RWPE2 (cell line): ENCODE measurements around the gene SLC15A4.

Source experiments
- ATAC-seq: fragments of 200-7000 bp; cut with Tn5 transposase; 3 replicates; pipeline ENCODE4 v1.9.1; 2021; ENCODE audit warnings: low read depth
- DNase-seq: peaks from one replicate; pipeline ENCODE4 v3.0.0-alpha.2; 2020; ENCODE audit warnings: low spot score
- H3K27ac ChIP-seq: fragments of 450-650 bp; 2 replicates; pipeline ENCODE4 v1.5.1; 2017; ENCODE audit warnings: mild to moderate bottlenecking; ENCODE audit not compliant: poor library complexity, severe bottlenecking
- H3K27me3 ChIP-seq: fragments of 250-450 bp; sonication (Bioruptor Pico); 2 replicates; pipeline ENCODE4 v1.5.1; 2021; ENCODE audit warnings: mild to moderate bottlenecking, moderate library complexity; ENCODE audit not compliant: insufficient read depth, poor library complexity, severe bottlenecking
- H3K36me3 ChIP-seq: fragments of 250-450 bp; sonication (Bioruptor Pico); 2 replicates; pipeline ENCODE4 v1.5.1; 2020; ENCODE audit warnings: low read depth, mild to moderate bottlenecking, moderate library complexity
- H3K4me1 ChIP-seq: fragments of 250-450 bp; sonication (Bioruptor Pico); 2 replicates; pipeline ENCODE4 v1.5.1; 2021; ENCODE audit warnings: mild to moderate bottlenecking, moderate library complexity; ENCODE audit not compliant: insufficient read depth, poor library complexity, severe bottlenecking
- H3K4me3 ChIP-seq: fragments of 250-450 bp; sonication (Bioruptor Pico); 2 replicates; pipeline ENCODE4 v1.5.1; 2021; ENCODE audit warnings: mild to moderate bottlenecking, moderate library complexity; ENCODE audit not compliant: severe bottlenecking
- H3K9me3 ChIP-seq: fragments of 250-450 bp; sonication (Bioruptor Pico); 2 replicates; pipeline ENCODE4 v1.5.1; 2021; ENCODE audit warnings: mild to moderate bottlenecking, moderate library complexity; ENCODE audit not compliant: severe bottlenecking
- CTCF ChIP-seq: fragments of 450-650 bp; IDR thresholded peaks from one replicate; pipeline ENCODE4 v1.5.1; 2017; ENCODE audit warnings: mild to moderate bottlenecking, moderate library complexity; ENCODE audit not compliant: poor library complexity, severe bottlenecking

SLC15A4 gene

DNA sequence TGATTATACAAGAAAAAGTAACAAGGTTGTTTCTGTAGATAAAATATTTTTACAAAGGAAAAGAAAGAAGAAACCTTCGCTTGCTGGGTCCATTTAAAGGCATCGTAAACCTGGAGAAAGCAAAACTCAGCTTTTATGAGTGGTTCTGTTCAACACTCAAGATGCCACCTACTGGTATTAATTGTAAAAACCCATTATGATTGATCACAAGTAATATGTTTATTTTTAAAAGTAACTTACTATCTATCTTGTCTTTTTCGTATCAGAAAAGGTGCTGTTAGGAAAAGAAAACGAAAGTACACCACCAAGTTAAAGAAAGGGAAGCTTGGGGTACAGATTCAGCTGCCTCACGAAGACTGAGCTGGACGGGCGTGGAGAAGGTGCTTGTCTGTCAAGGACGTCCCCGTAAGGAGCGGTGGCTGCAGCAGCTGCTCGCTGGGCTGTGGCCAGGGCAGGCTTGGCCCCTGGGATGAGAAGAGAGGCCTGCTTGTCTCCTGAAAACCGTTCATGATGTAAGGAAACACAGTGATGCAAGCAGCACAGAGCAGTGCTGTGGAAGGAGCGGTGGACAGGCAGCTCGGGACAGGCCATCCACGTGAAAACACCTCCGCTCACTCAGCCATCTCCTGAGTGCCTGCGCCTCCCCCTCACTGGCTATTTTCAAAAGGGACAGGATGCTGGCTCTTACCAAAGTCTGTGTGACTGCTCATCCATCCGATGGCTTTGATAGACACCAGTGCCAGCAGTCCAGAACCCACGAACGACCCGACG is 25.0 kb downstream of the SLC15A4 start:
- no peak for DNase-seq
- no peak for ATAC-seq
- Histone ChIP-seq H3K4me3 (no peak overlapping the region), H3K27me3 (no peaks in the 10 kb centered on the region), H3K27ac (peak overlapping the region; percentile 62), H3K4me1 (peaks cover 16% of the 10 kb centered on the region), H3K36me3 (peaks cover 82% of the 10 kb centered on the region), H3K9me3 (no peaks in the 10 kb centered on the region)
- peak; percentile 26 for TF ChIP-seq CTCF

DNA sequence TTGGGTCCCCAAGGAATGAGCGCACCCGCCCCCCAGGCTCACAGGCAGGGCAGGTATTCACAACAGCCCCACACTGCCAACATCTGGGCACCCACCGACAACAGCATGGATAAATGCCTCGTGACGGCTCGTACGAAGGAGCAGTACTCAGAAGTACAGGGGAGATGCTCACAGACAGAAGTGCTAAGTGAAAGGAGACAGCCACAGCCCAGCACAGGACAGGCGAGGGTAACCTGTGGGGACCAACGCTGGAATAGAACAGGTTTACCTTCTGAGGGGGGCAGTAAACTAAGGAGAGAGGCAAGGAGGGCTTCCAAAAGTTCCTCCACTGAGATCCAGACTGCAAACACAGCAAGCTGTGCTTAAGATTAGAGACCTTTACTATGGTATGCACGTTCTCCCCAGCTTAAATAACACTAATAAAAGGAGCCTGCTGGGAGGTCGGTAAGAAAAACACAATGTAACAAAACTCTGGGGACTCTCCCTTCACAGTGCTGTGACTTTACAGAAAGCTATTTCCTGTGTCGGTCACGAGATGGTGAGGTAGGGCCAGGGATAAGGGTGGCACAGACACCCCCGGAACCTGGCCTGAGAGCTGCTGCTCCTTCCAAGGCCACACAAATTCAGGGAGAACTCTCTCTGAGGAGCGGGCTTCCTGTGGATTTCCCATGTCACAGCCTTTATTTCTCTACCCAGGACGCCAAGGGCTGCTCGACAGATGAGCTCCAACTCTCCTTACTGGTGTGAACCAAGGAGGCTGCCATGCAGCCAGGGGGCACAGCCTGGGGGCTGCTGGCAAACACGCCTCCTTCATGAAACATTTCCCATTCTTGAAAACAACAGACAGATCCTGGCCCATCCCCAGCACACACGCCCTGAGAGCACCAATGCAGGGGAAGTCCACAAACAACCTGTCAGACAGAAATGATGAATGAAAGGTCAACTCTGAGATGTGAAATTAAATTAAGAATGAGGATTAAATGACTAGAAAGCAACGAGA is 26.3 kb downstream of the SLC15A4 start:
- DNase-seq (no peak), ATAC-seq (peak; percentile 83)
- Histone ChIP-seq H3K27me3 (no peaks in the 10 kb centered on the region), H3K36me3 (peaks cover 88% of the 10 kb centered on the region), H3K4me3 (no peak overlapping the region), H3K4me1 (peaks cover 16% of the 10 kb centered on the region), H3K9me3 (no peaks in the 10 kb centered on the region), H3K27ac (peak overlapping the region; percentile 62)
- no peak for TF ChIP-seq CTCF

- H3K9me3 ChIP-seq: no peaks in the 10 kb centered on the region
- TF ChIP-seq CTCF: no peak
- peak overlapping the region; percentile 62 for H3K27ac ChIP-seq
- DNase-seq: no peak
- H3K4me3 ChIP-seq: no peak overlapping the region
- no peaks in the 10 kb centered on the region for H3K27me3 ChIP-seq
- H3K4me1 ChIP-seq: peaks cover 16% of the 10 kb centered on the region
- ATAC-seq: no peak
- H3K36me3 ChIP-seq: peaks cover 86% of the 10 kb centered on the region
Observed at GRCh38 chr12:128796439-128797118, 27.2 kb downstream of the SLC15A4 start.

GRCh38 chr12:128795530-128796361 is 28.0 kb downstream of the SLC15A4 start:
- no peak for DNase-seq
- Histone ChIP-seq H3K4me1 (peaks cover 16% of the 10 kb centered on the region), H3K4me3 (no peak overlapping the region), H3K27ac (no peak overlapping the region), H3K9me3 (no peaks in the 10 kb centered on the region), H3K27me3 (no peaks in the 10 kb centered on the region), H3K36me3 (peaks cover 82% of the 10 kb centered on the region)
- TF ChIP-seq CTCF: no peak
- ATAC-seq: no peak
